Muscle of leg (tissue), 16 donors: ENCODE data around the gene LTBP2. TPM values are rescaled to one million over a fixed set of nuclear protein-coding genes. Genes with fewer than 3 reads are reported as not detected.

ENCODE experiments used
- DNase-seq: peaks from one replicate; pipeline ENCODE4 v3.0.0; 2013
- H3K27ac ChIP-seq: one replicate; pipeline ENCODE4 v1.5.1; 2013; ENCODE audit warnings: mild to moderate bottlenecking, low read length, control low read depth
- H3K27me3 ChIP-seq: one replicate; pipeline ENCODE4 v1.6.1; 2013; ENCODE audit warnings: low read length; ENCODE audit not compliant: control insufficient read depth, insufficient read depth
- H3K36me3 ChIP-seq: one replicate; pipeline ENCODE4 v1.6.1; 2013; ENCODE audit warnings: low read length; ENCODE audit not compliant: control insufficient read depth, insufficient read depth
- H3K4me1 ChIP-seq: one replicate; pipeline ENCODE4 v1.6.1; 2013; ENCODE audit warnings: low read length; ENCODE audit not compliant: control insufficient read depth, insufficient read depth
- H3K4me3 ChIP-seq: one replicate; pipeline ENCODE4 v1.5.1; 2013; ENCODE audit warnings: low read length, control low read depth
- H3K9me3 ChIP-seq: replicated peaks from 2 replicates; pipeline ENCODE4 v1.6.1; 2013; ENCODE audit warnings: low read depth, low read length; ENCODE audit not compliant: control insufficient read depth
- WGBS: methylation state at CpG from one replicate; pipeline ENCODE4 v1.1.5; 2013; ENCODE audit warnings: missing lambda C conversion rate; ENCODE audit not compliant: insufficient coverage; 5-methylcytosine and 5-hydroxymethylcytosine counted together
- long read RNA-seq, 11 donors: transcript quantifications; one replicate each; lab custom pipeline, GENCODE V29; 2026
- polyA plus RNA-seq, 8 donors: library from polyadenylated mRNA; unstranded; fragments of 120-200 nt; gene quantifications; one replicate each; pipeline versions ENCODE4 v1.2.1 to v1.2.3, GENCODE V29; 2013; ENCODE audit warnings: inconsistent platforms in 1 of 8, low replicate concordance in 1 of 8; ENCODE audit not compliant: insufficient read length in 8 of 8, insufficient read depth in 1 of 8
- total RNA-seq: library from RNA; stranded (reverse); fragments of 120-200 nt; gene quantifications from one replicate; pipeline ENCODE4 v1.2.4, GENCODE V29; 2013

LTBP2 gene
- total RNA-seq, result 10.5 TPM
- polyA plus RNA-seq, result 10 to 100 TPM in 4 of 8 donors, 1 to 10 TPM in 4; 4.9 to 19.2 (median 9.4) TPM
- long read RNA-seq, donor 1, partial matches to known transcripts, result 0 of 1 reads
- long read RNA-seq, donor 1, other reads (novel, unspliced or antisense), result 0 of 1 reads
- long read RNA-seq, donor 2, result 0 reads
- long read RNA-seq, donor 3, partial matches to known transcripts, result 0 of 1 reads
- long read RNA-seq, donor 3, other reads (novel, unspliced or antisense), result 0 of 1 reads
- long read RNA-seq, donor 4, result 0 reads
- long read RNA-seq, donor 5, partial matches to known transcripts, result 5 of 7 reads
- long read RNA-seq, donor 5, other reads (novel, unspliced or antisense), result 0 of 7 reads
- long read RNA-seq, donor 6, partial matches to known transcripts, result 0 of 1 reads
- long read RNA-seq, donor 6, other reads (novel, unspliced or antisense), result 0 of 1 reads
- long read RNA-seq, donor 7, result 0 reads
- long read RNA-seq, donor 8, result 0 reads
- long read RNA-seq, donor 9, result 0 reads
- long read RNA-seq, donor 10, partial matches to known transcripts, result 0 of 1 reads
- long read RNA-seq, donor 10, other reads (novel, unspliced or antisense), result 0 of 1 reads
- long read RNA-seq, donor 11, partial matches to known transcripts, result 7 of 8 reads
- long read RNA-seq, donor 11, other reads (novel, unspliced or antisense), result 0 of 8 reads

DNA sequence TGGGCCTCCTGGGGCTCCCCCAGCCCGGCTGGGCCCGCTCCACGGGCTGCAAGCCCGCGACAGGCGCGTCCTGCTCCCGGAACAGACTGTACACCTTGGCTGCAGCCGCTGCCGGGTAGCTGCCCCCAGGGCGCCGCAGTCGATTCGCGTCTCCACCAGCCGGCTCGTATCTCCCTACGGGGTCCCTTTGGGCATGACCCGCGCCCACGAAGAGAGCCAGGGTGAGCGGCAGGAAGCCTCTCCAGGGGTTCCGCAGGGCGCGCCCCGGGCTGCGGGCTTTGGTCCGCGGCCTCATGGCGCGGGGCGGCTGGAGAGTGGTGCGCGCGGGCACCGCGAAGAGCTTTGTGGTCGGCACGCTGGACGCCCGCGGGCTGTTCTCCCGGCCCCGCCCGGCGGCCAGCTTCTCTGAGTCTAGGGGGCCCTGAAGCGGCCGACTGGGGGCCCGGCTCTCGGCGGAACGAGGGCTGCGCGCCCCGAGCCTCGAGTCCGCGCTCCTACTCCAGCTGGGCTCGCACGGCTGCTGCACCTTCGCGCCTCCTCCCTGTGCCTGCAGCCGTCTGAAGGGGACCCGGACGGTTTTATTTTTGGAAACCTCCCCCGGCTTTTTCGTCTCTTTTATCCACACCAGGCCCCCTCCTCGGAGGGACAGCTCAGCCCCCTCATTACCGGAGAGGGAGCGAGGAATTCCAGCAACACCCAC lies at the start of gene LTBP2:
Gene LTBP2 (minus strand): TSS at position 588 of the 700 bp plus-strand sequence. CDS start 293 bp downstream, at position 295.
- H3K9me3 ChIP-seq, result no peaks in the 10 kb centered on the region
- H3K27me3 ChIP-seq, result peaks cover 53% of the 10 kb centered on the region
- no peaks in the 10 kb centered on the region for H3K36me3 ChIP-seq
- peaks cover 24% of the 10 kb centered on the region for H3K4me1 ChIP-seq
- H3K27ac ChIP-seq, result no peak within 1 kb of the TSS
- WGBS, result under 1% methylated on average over 70 of the region's 70 CpGs
- H3K4me3 ChIP-seq, result peak within 1 kb of the TSS; percentile 53
- DNase-seq, result peak; percentile 78

DNA sequence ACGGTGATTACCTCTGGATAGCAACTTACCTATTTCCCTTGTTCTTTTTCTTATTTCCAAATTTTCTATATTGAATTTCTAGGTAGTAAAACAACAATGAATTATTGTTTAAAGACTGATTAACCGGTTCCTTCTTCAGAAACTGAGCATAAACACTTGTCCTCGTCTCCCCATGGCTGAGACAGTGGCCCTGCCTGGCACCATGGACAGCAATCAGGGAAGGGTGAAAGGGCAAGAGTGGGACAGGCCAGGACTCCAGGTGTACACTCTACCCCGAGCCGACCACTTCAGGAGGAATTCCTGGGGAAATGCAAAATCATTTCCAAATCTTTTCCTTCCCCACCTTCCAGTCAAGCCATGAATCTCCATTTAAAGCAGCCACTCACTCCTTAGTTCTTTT lies 48.8 kb upstream of the LTBP2 start:
- 86% methylated on average over 3 of the region's 5 CpGs for WGBS
- Histone ChIP-seq H3K4me1 (no peaks in the 10 kb centered on the region), H3K36me3 (peaks cover 63% of the 10 kb centered on the region), H3K27ac (no peak overlapping the region), H3K27me3 (no peaks in the 10 kb centered on the region), H3K4me3 (no peak overlapping the region), H3K9me3 (no peaks in the 10 kb centered on the region)
- no peak for DNase-seq

- no peak overlapping the region for H3K4me3 ChIP-seq
- H3K9me3 ChIP-seq, result no peaks in the 10 kb centered on the region
- no peak overlapping the region for H3K27ac ChIP-seq
- no peaks in the 10 kb centered on the region for H3K27me3 ChIP-seq
- 57% methylated on average over 1 of the region's 3 CpGs for WGBS
- H3K4me1 ChIP-seq, result no peaks in the 10 kb centered on the region
- peaks cover 58% of the 10 kb centered on the region for H3K36me3 ChIP-seq
- DNase-seq, result no peak
These were observed 48.1 kb upstream of the LTBP2 start for GRCh38 chr14:74660167-74660566.

DNA sequence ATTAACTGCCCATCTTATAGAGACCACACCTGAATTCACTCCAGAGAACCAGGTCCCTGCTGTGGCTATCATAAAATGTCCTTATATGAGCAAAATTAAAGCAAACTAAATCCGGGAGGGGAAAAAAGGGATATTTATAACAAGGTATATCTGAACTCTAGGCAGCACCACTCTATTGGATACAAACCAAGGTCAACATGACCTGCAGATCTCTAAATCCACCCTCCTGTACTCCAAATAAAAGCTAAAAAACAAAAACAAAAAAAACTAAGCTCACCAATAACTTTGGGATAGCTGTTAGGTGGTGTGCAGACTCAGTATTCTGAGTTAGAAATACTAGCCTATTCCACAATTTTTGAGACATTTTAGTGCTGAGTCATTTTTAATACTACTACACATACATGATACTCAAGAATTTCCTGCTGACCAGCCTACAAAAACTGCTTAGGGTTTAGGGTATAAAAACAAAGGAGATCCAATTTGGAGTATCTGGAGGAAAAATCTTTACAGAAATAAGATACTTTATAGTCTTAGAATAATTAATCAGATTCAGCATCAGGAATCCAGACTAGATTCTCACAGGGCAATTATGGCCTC lies 46.6 kb upstream of the LTBP2 start:
- no peaks in the 10 kb centered on the region for H3K4me1 ChIP-seq
- no peaks in the 10 kb centered on the region for H3K27me3 ChIP-seq
- WGBS, result no CpG with 5 or more reads among the region's 1 CpG
- H3K36me3 ChIP-seq, result peaks cover 50% of the 10 kb centered on the region
- H3K4me3 ChIP-seq, result no peak overlapping the region
- no peak overlapping the region for H3K27ac ChIP-seq
- no peaks in the 10 kb centered on the region for H3K9me3 ChIP-seq
- DNase-seq, result no peak

- H3K27ac ChIP-seq, result no peak overlapping the region
- no CpG with 5 or more reads among the region's 3 CpGs for WGBS
These were observed 44.9 kb upstream of the LTBP2 start for GRCh38 chr14:74656964-74657363.

GRCh38 chr14:74655599-74656395 lies 43.8 kb upstream of the LTBP2 start:
- no peaks in the 10 kb centered on the region for H3K9me3 ChIP-seq
- WGBS, result no CpG with 5 or more reads among the region's 2 CpGs
- no peaks in the 10 kb centered on the region for H3K4me1 ChIP-seq
- DNase-seq, result no peak
- no peaks in the 10 kb centered on the region for H3K27me3 ChIP-seq
- H3K36me3 ChIP-seq, result peaks cover 26% of the 10 kb centered on the region
- H3K4me3 ChIP-seq, result no peak overlapping the region
- H3K27ac ChIP-seq, result no peak overlapping the region

More at GRCh38 chr14:74656964-74657363, 44.9 kb upstream of the LTBP2 start:
- H3K4me3 ChIP-seq, result no peak overlapping the region
- H3K9me3 ChIP-seq, result no peaks in the 10 kb centered on the region
- H3K4me1 ChIP-seq, result no peaks in the 10 kb centered on the region
- H3K36me3 ChIP-seq, result peaks cover 36% of the 10 kb centered on the region
- no peak for DNase-seq
- no peaks in the 10 kb centered on the region for H3K27me3 ChIP-seq

- no peak overlapping the region for H3K4me3 ChIP-seq
- no CpG with 5 or more reads among the region's 3 CpGs for WGBS
- H3K27me3 ChIP-seq, result no peaks in the 10 kb centered on the region
- H3K36me3 ChIP-seq, result peaks cover 20% of the 10 kb centered on the region
- no peak for DNase-seq
- H3K4me1 ChIP-seq, result no peaks in the 10 kb centered on the region
- H3K9me3 ChIP-seq, result no peaks in the 10 kb centered on the region
- H3K27ac ChIP-seq, result no peak overlapping the region
These were observed 42.9 kb upstream of the LTBP2 start for GRCh38 chr14:74654931-74655330.

GRCh38 chr14:74653386-74654138 lies 41.5 kb upstream of the LTBP2 start:
- peaks cover 4% of the 10 kb centered on the region for H3K4me1 ChIP-seq
- 42% methylated on average over 9 of the region's 15 CpGs for WGBS
- peaks cover 17% of the 10 kb centered on the region for H3K36me3 ChIP-seq
- H3K4me3 ChIP-seq, result no peak overlapping the region
- H3K27ac ChIP-seq, result no peak overlapping the region
- DNase-seq, result no peak
- H3K27me3 ChIP-seq, result no peaks in the 10 kb centered on the region
- H3K9me3 ChIP-seq, result no peaks in the 10 kb centered on the region

DNA sequence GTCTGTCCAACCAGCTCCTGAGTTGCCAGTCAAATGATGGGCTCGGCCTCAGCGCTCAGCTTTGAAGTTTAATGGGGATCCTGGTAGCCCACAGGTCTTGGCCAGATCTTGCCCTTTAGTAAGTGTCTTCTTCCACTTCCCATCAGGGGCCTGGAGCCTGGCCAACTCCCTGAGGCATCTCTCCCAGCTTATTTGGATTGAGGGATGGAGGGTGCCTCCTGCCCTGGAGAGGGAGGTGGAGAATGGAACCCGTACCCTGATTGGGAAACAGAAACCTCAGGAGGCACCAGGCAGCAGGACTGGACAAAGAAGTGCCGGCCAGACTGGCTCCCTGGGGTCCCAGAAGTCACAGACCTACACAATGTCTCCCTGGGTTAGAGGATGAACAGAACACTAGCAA lies 40.5 kb upstream of the LTBP2 start:
- 58% methylated on average over 4 of the region's 4 CpGs for WGBS
- H3K9me3 ChIP-seq, result no peaks in the 10 kb centered on the region
- H3K27ac ChIP-seq, result no peak overlapping the region
- H3K4me3 ChIP-seq, result no peak overlapping the region
- peaks cover 14% of the 10 kb centered on the region for H3K36me3 ChIP-seq
- H3K27me3 ChIP-seq, result no peaks in the 10 kb centered on the region
- H3K4me1 ChIP-seq, result peaks cover 13% of the 10 kb centered on the region
- DNase-seq, result no peak
